H1 (cell line): ENCODE results near the gene LITAFD. TPM values are rescaled to one million over a fixed set of nuclear protein-coding genes. Genes with fewer than 3 reads are reported as not detected.

Experiments used
- CTCF ChIA-PET: fragments of 300-600 bp; sonication (Branson Sonifier 250); formaldehyde crosslinking; loops from one replicate; lab custom pipeline; 2021; ENCODE audit not compliant: partially characterized antibody; lab: Charles Lee
- POLR2A ChIA-PET: fragments of 300-600 bp; sonication (Branson Sonifier 250); formaldehyde crosslinking; loops from one replicate; lab custom pipeline; 2021; ENCODE audit warnings: inconsistent platforms; ENCODE audit not compliant: partially characterized antibody; lab: Charles Lee
- DNase-seq, 2 experiments: peaks; one replicate each; pipeline versions ENCODE4 v3.0.0 to v3.0.0-alpha.2; 2010 to 2022; ENCODE audit warnings: low spot score in 2 of 2, low read depth in 1 of 2, mixed read lengths in 1 of 2
- FAIRE-seq: peaks from 2 replicates; lab custom pipeline; 2011; peaks lifted over from hg19 to GRCh38; lab: Jason Lieb, UNC
- H2AFZ ChIP-seq: 2 replicates; pipeline ENCODE4 v1.8.1; 2012; ENCODE audit warnings: low read length, inconsistent platforms
- H2AK5ac ChIP-seq: 2 replicates; pipeline ENCODE4 v1.6.1; 2013; ENCODE audit warnings: low read depth, low read length
- H2BK120ac ChIP-seq: replicated peaks from 2 replicates; pipeline ENCODE3; 2013; ENCODE audit warnings: low read depth, low read length, inconsistent platforms
- H2BK12ac ChIP-seq: 2 replicates; pipeline ENCODE4 v1.6.1; 2013; ENCODE audit warnings: low read depth, low read length
- H2BK15ac ChIP-seq: 2 replicates; pipeline ENCODE4 v1.6.1; 2013; ENCODE audit warnings: low read length
- H2BK20ac ChIP-seq: 2 replicates; pipeline ENCODE4 v1.6.1; 2013; ENCODE audit warnings: low read length
- H2BK5ac ChIP-seq: 2 replicates; pipeline ENCODE4 v1.6.1; 2013; ENCODE audit warnings: low read depth, low read length
- H3K14ac ChIP-seq: 2 replicates; pipeline ENCODE4 v1.6.1; 2013; ENCODE audit warnings: inconsistent platforms; ENCODE audit not compliant: insufficient read length
- H3K18ac ChIP-seq: 2 replicates; pipeline ENCODE4 v1.6.1; 2013; ENCODE audit warnings: low read length; ENCODE audit errors: extremely low read depth
- H3K23ac ChIP-seq: 2 replicates; pipeline ENCODE4 v1.6.1; 2013; ENCODE audit warnings: inconsistent platforms; ENCODE audit not compliant: insufficient read length
- H3K23me2 ChIP-seq: 2 replicates; pipeline ENCODE4 v1.6.1; 2013; ENCODE audit warnings: low read depth, low read length
- H3K27ac ChIP-seq: 2 replicates; pipeline ENCODE4 v1.6.1; 2011; ENCODE audit warnings: low read depth, low read length, inconsistent platforms
- H3K27me3 ChIP-seq, 4 experiments: replicated peaks in 1 of 4; 1 replicate in 1 of 4; 2 replicates in 3 of 4; pipeline versions ENCODE4 v1.6.1 to v1.8.1; 2011 to 2013; ENCODE audit warnings: low read length in 3 of 4, mild to moderate bottlenecking in 3 of 4, inconsistent platforms in 2 of 4, mixed read lengths in 2 of 4, moderate library complexity in 1 of 4; ENCODE audit not compliant: control insufficient read depth in 3 of 4, insufficient read depth in 3 of 4; ENCODE audit errors: extremely low read depth in 1 of 4
- H3K36me3 ChIP-seq, 4 experiments: 2 replicates each; pipeline versions ENCODE4 v1.6.1 to v1.8.1; 2011 to 2013; ENCODE audit warnings: mild to moderate bottlenecking in 4 of 4, low read length in 3 of 4, moderate library complexity in 2 of 4, control low read depth in 1 of 4, inconsistent platforms in 1 of 4; ENCODE audit not compliant: insufficient read depth in 4 of 4, control insufficient read depth in 2 of 4
- H3K4ac ChIP-seq: replicated peaks from 2 replicates; pipeline ENCODE3; 2013; ENCODE audit warnings: low read length, low read depth, mixed read lengths, inconsistent platforms; ENCODE audit not compliant: insufficient read length
- H3K4me1 ChIP-seq, 4 experiments: replicated peaks in 1 of 4; 1 replicate in 1 of 4; 2 replicates in 3 of 4; pipeline versions ENCODE4 v1.6.1 to v1.8.1; 2011 to 2013; ENCODE audit warnings: low read length in 3 of 4, inconsistent platforms in 2 of 4, mixed read lengths in 1 of 4; ENCODE audit not compliant: insufficient read depth in 4 of 4, control insufficient read depth in 3 of 4
- H3K4me2 ChIP-seq, 2 experiments: 2 replicates each; pipeline versions ENCODE4 v1.6.1 to v1.8.1; 2011 to 2013; ENCODE audit warnings: low read depth in 2 of 2, low read length in 2 of 2, control low read depth in 1 of 2, inconsistent platforms in 1 of 2, mild to moderate bottlenecking in 1 of 2; ENCODE audit not compliant: insufficient read depth in 1 of 2
- H3K4me3 ChIP-seq, 4 experiments: fragments of 200-600, 300-600 bp in 1 of 4; sonication (generic), shearing (Covaris generic), sonication (Bioruptor Twin) in 1 of 4; 2 replicates each; pipeline versions ENCODE4 v1.5.1 to v1.8.1; 2011 to 2016; ENCODE audit warnings: low read length in 4 of 4, low read depth in 3 of 4, control low read depth in 2 of 4, inconsistent platforms in 2 of 4, mild to moderate bottlenecking in 2 of 4, mixed read lengths in 1 of 4, moderate library complexity in 1 of 4; ENCODE audit not compliant: insufficient read depth in 2 of 4; ENCODE audit errors: extremely low read depth in 1 of 4
- H3K56ac ChIP-seq: replicated peaks from 2 replicates; pipeline ENCODE3; 2013; ENCODE audit warnings: low read depth, mild to moderate bottlenecking, mixed read lengths, low read length, inconsistent platforms; ENCODE audit not compliant: insufficient read length
- H3K79me1 ChIP-seq: 2 replicates; pipeline ENCODE4 v1.6.1; 2013; ENCODE audit warnings: low read depth, low read length, control low read depth
- H3K79me2 ChIP-seq, 2 experiments: 2 replicates each; pipeline versions ENCODE4 v1.6.1 to v1.8.1; 2012 to 2013; ENCODE audit warnings: low read length in 2 of 2, mild to moderate bottlenecking in 2 of 2, inconsistent platforms in 1 of 2; ENCODE audit not compliant: insufficient read depth in 2 of 2, control insufficient read depth in 1 of 2
- H3K9ac ChIP-seq, 4 experiments: replicated peaks in 1 of 4; 1 replicate in 1 of 4; 2 replicates in 3 of 4; pipeline versions ENCODE4 v1.6.1 to v1.8.1; 2011 to 2013; ENCODE audit warnings: low read depth in 3 of 4, low read length in 3 of 4, control low read depth in 2 of 4, mild to moderate bottlenecking in 2 of 4, moderate library complexity in 2 of 4, inconsistent platforms in 1 of 4; ENCODE audit errors: extremely low read depth in 1 of 4
- H3K9me3 ChIP-seq, 2 experiments: 2 replicates each; pipeline versions ENCODE4 v1.6.1 to v1.8.1; 2012 to 2013; ENCODE audit warnings: mild to moderate bottlenecking in 2 of 2, moderate library complexity in 2 of 2, control low read depth in 1 of 2, inconsistent platforms in 1 of 2, low read depth in 1 of 2, low read length in 1 of 2, mixed read lengths in 1 of 2; ENCODE audit not compliant: insufficient read depth in 2 of 2
- H4K20me1 ChIP-seq, 2 experiments: replicated peaks in 1 of 2; 2 replicates each; pipeline versions ENCODE3 to v1.8.1; 2011 to 2013; ENCODE audit warnings: inconsistent platforms in 2 of 2, low read length in 2 of 2, mild to moderate bottlenecking in 1 of 2; ENCODE audit not compliant: insufficient read depth in 2 of 2, control insufficient read depth in 1 of 2
- H4K5ac ChIP-seq: 2 replicates; pipeline ENCODE4 v1.6.1; 2013; ENCODE audit warnings: low read length, low read depth, mixed read lengths, inconsistent platforms; ENCODE audit not compliant: insufficient read length
- H4K8ac ChIP-seq: 2 replicates; pipeline ENCODE4 v1.8.0; 2013; ENCODE audit warnings: mild to moderate bottlenecking, moderate library complexity, low read length, inconsistent platforms; ENCODE audit not compliant: insufficient read depth; ENCODE audit errors: extremely low read depth
- H4K91ac ChIP-seq: replicated peaks from 2 replicates; pipeline ENCODE3; 2013; ENCODE audit warnings: low read length, mixed read lengths, inconsistent platforms; ENCODE audit not compliant: insufficient read length
- BACH1 ChIP-seq: IDR thresholded peaks from 2 replicates; pipeline ENCODE4 v1.6.1; 2012; ENCODE audit warnings: low read length, improper control_type of control experiment
- CBX5 ChIP-seq: fragments of 300-800, 300-1000 bp; sonication (generic); IDR thresholded peaks from 2 replicates; pipeline ENCODE4 v1.7.1; 2016; ENCODE audit warnings: antibody characterized with exemption, low read length, low read depth
- CBX8 ChIP-seq: fragments of 300-800, 300-1000 bp; sonication (generic); IDR thresholded peaks from 2 replicates; pipeline ENCODE4 v1.7.1; 2016; ENCODE audit warnings: low read depth, low read length, borderline replicate concordance
- EGR1 ChIP-seq: IDR thresholded peaks from 2 replicates; pipeline ENCODE4 v1.6.1; 2011; ENCODE audit warnings: low read depth, low read length, borderline replicate concordance
- EZH2 ChIP-seq: fragments of 200-600 bp; sonication (generic); IDR thresholded peaks from 2 replicates; pipeline ENCODE4 v1.7.1; 2012; ENCODE audit warnings: low read depth, mild to moderate bottlenecking, moderate library complexity, low read length, inconsistent platforms; ENCODE audit not compliant: severe bottlenecking
- FOSL1 ChIP-seq: IDR thresholded peaks from 2 replicates; pipeline ENCODE4 v1.6.1; 2011; ENCODE audit warnings: mild to moderate bottlenecking, low read depth, low read length, moderate library complexity; ENCODE audit not compliant: insufficient read depth
- NANOG ChIP-seq: IDR thresholded peaks from 2 replicates; pipeline ENCODE4 v1.6.1; 2011; ENCODE audit warnings: low read length, low read depth, mild to moderate bottlenecking, inconsistent platforms; ENCODE audit not compliant: insufficient read depth, poor library complexity, severe bottlenecking
- NRF1 ChIP-seq: IDR thresholded peaks from 2 replicates; pipeline ENCODE4 v1.6.1; 2011; ENCODE audit warnings: mild to moderate bottlenecking, low read depth, low read length, improper control_type of control experiment
- SRF ChIP-seq: IDR thresholded peaks from 2 replicates; pipeline ENCODE4 v1.6.1; 2011; ENCODE audit warnings: mild to moderate bottlenecking, low read depth, low read length, moderate library complexity
- ZNF274 ChIP-seq: IDR thresholded peaks from 2 replicates; pipeline ENCODE4 v1.7.0; 2012; ENCODE audit warnings: low read length, borderline replicate concordance; ENCODE audit errors: extremely low read depth
- WGBS, 2 experiments: shearing (Covaris generic) in 1 of 2; methylation state at CpG; one replicate each; pipeline versions ENCODE4 v1.1.6 to v1.1.7; 2013 to 2015; ENCODE audit warnings: low lambda C conversion rate in 2 of 2, mixed read lengths in 2 of 2, inconsistent platforms in 1 of 2, low coverage in 1 of 2, missing lambda C conversion rate in 1 of 2; ENCODE audit not compliant: insufficient replicate concordance in 2 of 2, insufficient coverage in 1 of 2, insufficient read length in 1 of 2; ENCODE audit errors: extremely low coverage in 1 of 2, missing lambda C conversion rate in 1 of 2; 5-methylcytosine and 5-hydroxymethylcytosine counted together
- polyA plus RNA-seq, 7 experiments: library from polyadenylated mRNA; depleted of rRNA in 3 of 7; stranded (reverse) in 5 of 7; unstranded in 2 of 7; fragments of >200 nt in 5 of 7; fragments of 200-250 nt in 2 of 7; gene quantifications; 1 replicate in 5 of 7; 2 replicates in 1 of 7; 4 replicates in 1 of 7; pipeline versions ENCODE4 v1.2.1 to v1.2.3, GENCODE V29; 2011 to 2013; ENCODE audit warnings: missing spikeins in 2 of 7, mixed read lengths in 2 of 7
- total RNA-seq: library from RNA; stranded (reverse); fragmentation: NEBNext Ultra II Directional; extraction: Animal tissue kit (Norgen Biotek cat#: 25700); gene quantifications from 2 replicates; pipeline ENCODE4 v1.2.1, GENCODE V29; 2021
- TF ChIP-seq, protein P1 (sequence below), 3 experiments: IDR thresholded peaks; 1 replicate in 2 of 3; 2 replicates in 1 of 3; pipeline versions ENCODE4 v1.5.1 to v1.6.1; 2011; ENCODE audit warnings: low read length in 3 of 3, mild to moderate bottlenecking in 3 of 3, inconsistent platforms in 2 of 3, low read depth in 1 of 3, moderate library complexity in 1 of 3; ENCODE audit not compliant: insufficient read depth in 1 of 3; ENCODE audit errors: control extremely low read depth in 1 of 3

LITAFD gene
- total and polyA plus RNA-seq, 2 of the 8 experiments (the other 6 are each of a cell fraction or from before 2014, with no cell fraction given) = not detected

DNA sequence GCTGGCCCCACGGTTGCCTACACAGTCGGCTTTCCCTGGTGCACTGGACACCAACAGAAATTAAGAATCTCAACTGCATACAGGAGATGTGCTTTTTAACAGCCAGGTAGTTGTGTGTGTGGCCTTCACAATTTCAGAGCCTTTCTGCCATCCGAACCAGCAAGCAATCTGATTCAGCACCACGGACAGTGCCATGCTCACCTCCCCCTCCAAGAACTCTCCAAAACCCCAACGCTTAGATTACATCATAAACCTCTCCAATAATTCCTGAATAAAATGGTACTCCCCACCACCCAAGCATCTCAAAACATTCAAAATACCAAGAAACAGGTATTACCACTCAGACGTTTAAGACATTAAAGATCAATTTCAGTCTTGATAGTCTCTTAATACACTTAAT, 49.7 kb downstream of the LITAFD start:
- H3K56ac ChIP-seq = no peak overlapping the region
- H3K23ac ChIP-seq = no peak overlapping the region
- H4K91ac ChIP-seq = no peak overlapping the region
- FAIRE-seq (no peak), DNase-seq (peak in 1 of 2 experiments; percentile 82)
- no peak overlapping the region for H2BK12ac ChIP-seq
- peaks cover 12% of the 10 kb centered on the region for H3K79me1 ChIP-seq
- H2BK5ac ChIP-seq = no peak overlapping the region
- no peak overlapping the region for H4K5ac ChIP-seq
- H2AFZ ChIP-seq = no peak overlapping the region
- no peak overlapping the region for H2AK5ac ChIP-seq
- no peak overlapping the region for H2BK15ac ChIP-seq
- no peak overlapping the region for H2BK120ac ChIP-seq
- peaks cover 4 to 22% (median 11%) of the 10 kb centered on the region in 4 experiments; a peak in 5 of 8 replicates for H3K36me3 ChIP-seq
- H3K14ac ChIP-seq = no peak overlapping the region
- ChIA-PET POLR2A (interaction anchor here (1.3 kb wide), 1 partner anchor 130 kb away, joined by 3 read pairs; no protein-coding TSS in a partner anchor), CTCF (interaction anchor here (1.2 to 10.5 kb wide), 3 partner anchors 74 to 88 kb away, joined by 3 to 189 read pairs (median 4); no protein-coding TSS in a partner anchor)
- peaks cover 3 to 10% (median 6%) of the 10 kb centered on the region in 4 experiments for H3K4me1 ChIP-seq
- H3K79me2 ChIP-seq = peaks cover 50 to 98% of the 10 kb centered on the region in 2 experiments
- 51% methylated on average over 6 of the region's 6 CpGs; no CpG with 5 or more reads in 1 of the 2 experiments for WGBS, 2 experiments
- H3K23me2 ChIP-seq = no peaks in the 10 kb centered on the region
- no peak overlapping the region for H2BK20ac ChIP-seq
- no peaks in the 10 kb centered on the region for H3K9me3 ChIP-seq
- no peak overlapping the region; a peak in 1 of 4 replicates for H3K4me2 ChIP-seq
- no peak overlapping the region for H3K4ac ChIP-seq
- H4K8ac ChIP-seq = no peak overlapping the region
- no peaks in the 10 kb centered on the region for H3K27me3 ChIP-seq
- no peak overlapping the region for H3K9ac ChIP-seq
- no peak overlapping the region for H3K4me3 ChIP-seq
- H4K20me1 ChIP-seq = peaks cover 41 to 43% of the 10 kb centered on the region in 2 experiments
- H3K18ac ChIP-seq = no peak overlapping the region
- H3K27ac ChIP-seq = no peak overlapping the region
- TF ChIP-seq, protein P1, sequence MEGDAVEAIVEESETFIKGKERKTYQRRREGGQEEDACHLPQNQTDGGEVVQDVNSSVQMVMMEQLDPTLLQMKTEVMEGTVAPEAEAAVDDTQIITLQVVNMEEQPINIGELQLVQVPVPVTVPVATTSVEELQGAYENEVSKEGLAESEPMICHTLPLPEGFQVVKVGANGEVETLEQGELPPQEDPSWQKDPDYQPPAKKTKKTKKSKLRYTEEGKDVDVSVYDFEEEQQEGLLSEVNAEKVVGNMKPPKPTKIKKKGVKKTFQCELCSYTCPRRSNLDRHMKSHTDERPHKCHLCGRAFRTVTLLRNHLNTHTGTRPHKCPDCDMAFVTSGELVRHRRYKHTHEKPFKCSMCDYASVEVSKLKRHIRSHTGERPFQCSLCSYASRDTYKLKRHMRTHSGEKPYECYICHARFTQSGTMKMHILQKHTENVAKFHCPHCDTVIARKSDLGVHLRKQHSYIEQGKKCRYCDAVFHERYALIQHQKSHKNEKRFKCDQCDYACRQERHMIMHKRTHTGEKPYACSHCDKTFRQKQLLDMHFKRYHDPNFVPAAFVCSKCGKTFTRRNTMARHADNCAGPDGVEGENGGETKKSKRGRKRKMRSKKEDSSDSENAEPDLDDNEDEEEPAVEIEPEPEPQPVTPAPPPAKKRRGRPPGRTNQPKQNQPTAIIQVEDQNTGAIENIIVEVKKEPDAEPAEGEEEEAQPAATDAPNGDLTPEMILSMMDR (IDR thresholded peaks at IDR 0.05; ENCODE audit: control extremely low read depth in 1 of 3, insufficient read depth in 1 of 3, low read depth in 1 of 3, low read length in 3 of 3) = no peak
- TF ChIP-seq FOSL1 = no peak
- no peak for TF ChIP-seq NRF1
- TF ChIP-seq ZNF274 = no peak
- no peak for TF ChIP-seq NANOG
- no peak for TF ChIP-seq CBX8
- peak; percentile 29; the same call in 1 of the 2 replicates for TF ChIP-seq EGR1
- no peak for TF ChIP-seq SRF
- TF ChIP-seq BACH1 = no peak
- TF ChIP-seq CBX5 = no peak
- TF ChIP-seq EZH2 = no peak
